GM18508 (cell line): ENCODE measurements around the gene STOX2.

Experiments
- ATAC-seq: cut with Tn5 transposase; IDR thresholded peaks from one replicate; pipeline ENCODE4 v1.9.1; 2021; ENCODE audit warnings: moderate number of reproducible peaks; ENCODE audit not compliant: insufficient read depth, unreplicated experiment

The STOX2 gene

GRCh38 chr4:183977707-183978106, 72.6 kb downstream of the STOX2 start:
- no peak for ATAC-seq

GRCh38 chr4:183984566-183984965, 79.5 kb downstream of the STOX2 start:
- no peak for ATAC-seq

GRCh38 chr4:183985786-183986185, 80.7 kb downstream of the STOX2 start:
- ATAC-seq, result no peak

GRCh38 chr4:183986291-183986970, 81.3 kb downstream of the STOX2 start:
- no peak for ATAC-seq

GRCh38 chr4:183986971-183987946, 82.2 kb downstream of the STOX2 start:
- ATAC-seq, result no peak

- no peak for ATAC-seq
These were observed 82.9 kb downstream of the STOX2 start for GRCh38 chr4:183987987-183988392.

GRCh38 chr4:183988874-183989273, 83.8 kb downstream of the STOX2 start:
- ATAC-seq, result no peak

GRCh38 chr4:183989461-183989860, 84.4 kb downstream of the STOX2 start:
- ATAC-seq, result no peak

- no peak for ATAC-seq
These were observed 84.8 kb downstream of the STOX2 start for GRCh38 chr4:183989931-183990330.

GRCh38 chr4:183993676-183994075, 88.6 kb downstream of the STOX2 start:
- ATAC-seq, result no peak

- ATAC-seq, result no peak
These were observed 90.5 kb downstream of the STOX2 start for GRCh38 chr4:183995570-183995969.

GRCh38 chr4:183996868-183997267, 91.8 kb downstream of the STOX2 start:
- no peak for ATAC-seq

GRCh38 chr4:183999435-183999834, 94.3 kb downstream of the STOX2 start:
- ATAC-seq, result no peak

- no peak for ATAC-seq
These were observed 95.6 kb downstream of the STOX2 start for GRCh38 chr4:184000457-184001396.

GRCh38 chr4:184003433-184003832, 98.3 kb downstream of the STOX2 start:
- ATAC-seq, result no peak

GRCh38 chr4:184007891-184008290, 102.8 kb downstream of the STOX2 start:
- no peak for ATAC-seq

- ATAC-seq, result no peak
These were observed 105.6 kb downstream of the STOX2 start for GRCh38 chr4:184010696-184011095.

GRCh38 chr4:184011826-184012380, 106.8 kb downstream of the STOX2 start:
- no peak for ATAC-seq

GRCh38 chr4:184012937-184013336, 107.8 kb downstream of the STOX2 start:
- no peak for ATAC-seq

GRCh38 chr4:184014301-184014700, 109.2 kb downstream of the STOX2 start:
- ATAC-seq, result no peak
